ENCODE data around the gene ABTB2.

Gene ABTB2

DNA sequence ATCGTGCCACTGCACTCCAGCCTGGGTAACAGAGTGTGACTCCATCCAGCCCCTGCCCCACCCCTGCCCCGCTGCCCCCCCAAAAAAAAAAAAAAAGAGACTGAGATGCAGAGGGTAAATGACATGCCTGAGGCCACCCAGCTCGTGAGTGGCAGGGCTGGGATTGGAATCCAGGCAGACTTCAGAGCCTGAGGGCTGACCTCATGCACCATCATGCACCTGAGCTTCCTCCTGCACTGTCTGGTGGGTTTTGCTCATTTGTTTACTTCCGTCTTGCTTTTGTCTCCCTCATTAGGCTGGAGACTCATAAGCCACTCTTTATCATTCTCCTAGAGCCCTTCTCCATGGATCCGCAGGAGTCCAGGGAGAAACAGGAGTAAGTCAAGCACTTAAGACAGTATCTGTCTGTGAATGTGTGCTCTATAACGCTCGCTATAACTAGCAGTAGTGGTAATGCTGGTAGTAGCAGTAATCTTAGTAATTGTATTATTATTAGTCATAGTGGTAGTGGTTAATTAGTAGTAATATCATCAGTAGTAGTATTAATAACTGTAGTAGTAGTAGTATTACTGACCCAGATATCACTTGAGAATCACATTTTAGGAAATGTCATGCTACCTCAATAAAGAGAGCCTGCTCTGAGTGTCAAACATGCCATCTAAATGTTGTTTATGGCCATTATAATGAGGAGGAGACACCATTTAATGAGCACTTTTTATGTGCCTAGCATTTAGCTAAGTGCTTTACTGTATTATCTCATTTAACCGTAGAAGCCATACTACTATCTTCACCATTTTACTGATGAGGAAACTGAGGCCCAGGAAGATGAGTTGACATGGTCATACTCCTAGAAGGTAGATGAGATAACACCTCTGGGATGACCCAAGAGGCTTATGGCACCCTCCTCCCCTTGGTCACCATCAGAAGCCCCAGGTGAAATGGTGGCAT, 167.3 kb downstream of the ABTB2 start:
- TF ChIP-seq, protein P1, sequence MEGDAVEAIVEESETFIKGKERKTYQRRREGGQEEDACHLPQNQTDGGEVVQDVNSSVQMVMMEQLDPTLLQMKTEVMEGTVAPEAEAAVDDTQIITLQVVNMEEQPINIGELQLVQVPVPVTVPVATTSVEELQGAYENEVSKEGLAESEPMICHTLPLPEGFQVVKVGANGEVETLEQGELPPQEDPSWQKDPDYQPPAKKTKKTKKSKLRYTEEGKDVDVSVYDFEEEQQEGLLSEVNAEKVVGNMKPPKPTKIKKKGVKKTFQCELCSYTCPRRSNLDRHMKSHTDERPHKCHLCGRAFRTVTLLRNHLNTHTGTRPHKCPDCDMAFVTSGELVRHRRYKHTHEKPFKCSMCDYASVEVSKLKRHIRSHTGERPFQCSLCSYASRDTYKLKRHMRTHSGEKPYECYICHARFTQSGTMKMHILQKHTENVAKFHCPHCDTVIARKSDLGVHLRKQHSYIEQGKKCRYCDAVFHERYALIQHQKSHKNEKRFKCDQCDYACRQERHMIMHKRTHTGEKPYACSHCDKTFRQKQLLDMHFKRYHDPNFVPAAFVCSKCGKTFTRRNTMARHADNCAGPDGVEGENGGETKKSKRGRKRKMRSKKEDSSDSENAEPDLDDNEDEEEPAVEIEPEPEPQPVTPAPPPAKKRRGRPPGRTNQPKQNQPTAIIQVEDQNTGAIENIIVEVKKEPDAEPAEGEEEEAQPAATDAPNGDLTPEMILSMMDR (conservative IDR thresholded peaks at IDR 0.05; ENCODE audit: control insufficient read depth, insufficient read depth, low read depth, low read length): no peak
- DNase-seq (ENCODE audit: low read depth): no peak
- H3K4me3 ChIP-seq (ENCODE audit: control insufficient read depth, low read depth, low read length): no peak overlapping the region

- H3K4me3 ChIP-seq (ENCODE audit: control insufficient read depth, low read depth, low read length): no peak overlapping the region
- TF ChIP-seq, protein P1 (conservative IDR thresholded peaks at IDR 0.05; ENCODE audit: control insufficient read depth, insufficient read depth, low read depth, low read length): no peak
- no peak for DNase-seq (ENCODE audit: low read depth)
Measured at GRCh38 chr11:34189191-34189590, 168.6 kb downstream of the ABTB2 start.

- DNase-seq (ENCODE audit: low read depth): no peak
- TF ChIP-seq, protein P1 (conservative IDR thresholded peaks at IDR 0.05; ENCODE audit: control insufficient read depth, insufficient read depth, low read depth, low read length): no peak
- H3K4me3 ChIP-seq (ENCODE audit: control insufficient read depth, low read depth, low read length): no peak overlapping the region
Measured at GRCh38 chr11:34188181-34188580, 169.6 kb downstream of the ABTB2 start.

GRCh38 chr11:34185926-34186841, 171.6 kb downstream of the ABTB2 start:
- no peak for DNase-seq (ENCODE audit: low read depth)
- TF ChIP-seq, protein P1 (conservative IDR thresholded peaks at IDR 0.05; ENCODE audit: control insufficient read depth, insufficient read depth, low read depth, low read length): no peak
- H3K4me3 ChIP-seq (ENCODE audit: control insufficient read depth, low read depth, low read length): no peak overlapping the region

DNA sequence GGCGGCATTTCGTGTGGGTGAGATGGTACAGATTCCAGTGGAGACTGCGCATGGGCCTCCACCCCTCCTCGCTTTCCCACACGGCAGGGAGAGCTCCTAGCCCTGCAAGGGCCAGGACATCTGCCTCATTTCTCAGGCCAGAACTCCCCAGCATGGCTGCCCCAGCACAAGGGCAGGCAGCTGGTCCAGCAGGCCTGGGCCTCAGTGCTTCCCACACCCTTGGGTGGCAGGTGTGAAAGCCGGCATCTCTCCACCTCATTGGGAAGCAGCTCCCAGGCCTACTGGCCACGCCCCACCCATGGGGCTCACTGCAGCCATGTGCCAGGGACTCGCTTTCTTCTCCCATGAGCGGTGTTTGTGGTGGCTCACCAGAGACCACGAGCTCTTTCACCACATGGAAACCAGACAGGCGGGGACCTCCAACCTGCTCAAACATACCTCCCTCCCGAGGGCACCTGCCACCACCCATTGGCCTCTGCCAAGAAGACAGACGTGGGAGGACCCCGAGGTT, 173.2 kb downstream of the ABTB2 start:
- TF ChIP-seq, protein P1 (conservative IDR thresholded peaks at IDR 0.05; ENCODE audit: control insufficient read depth, insufficient read depth, low read depth, low read length): no peak
- no peak for DNase-seq (ENCODE audit: low read depth)
- no peak overlapping the region for H3K4me3 ChIP-seq (ENCODE audit: control insufficient read depth, low read depth, low read length)

DNA sequence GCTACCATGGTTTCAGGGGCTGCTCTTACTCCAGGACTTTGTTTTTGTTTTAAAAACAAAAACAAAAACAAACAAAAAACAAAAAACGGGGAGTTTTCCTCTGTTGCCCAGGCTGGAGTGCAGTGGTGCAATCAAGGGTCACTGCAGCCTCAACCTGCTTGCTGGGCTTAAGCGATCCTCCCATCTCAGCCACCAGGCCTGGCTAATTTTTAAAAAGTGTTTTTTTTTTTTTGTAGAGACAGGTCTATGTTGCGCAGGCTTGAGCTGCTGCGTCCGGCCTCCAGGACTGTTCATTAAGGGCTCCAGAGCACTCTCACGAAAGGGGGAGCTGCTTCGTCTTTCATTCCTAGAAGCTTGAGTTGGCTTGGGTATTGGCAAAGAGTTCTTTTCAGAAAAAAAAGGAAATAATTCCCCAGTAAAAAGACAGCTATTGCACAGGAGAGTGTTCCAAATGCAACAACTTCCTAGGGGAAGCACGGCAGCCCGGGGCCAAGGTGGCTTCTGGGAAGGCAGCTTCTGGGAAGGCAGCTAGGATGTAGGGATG, 173.9 kb downstream of the ABTB2 start:
- DNase-seq (ENCODE audit: low read depth): no peak
- no peak overlapping the region for H3K4me3 ChIP-seq (ENCODE audit: control insufficient read depth, low read depth, low read length)
- TF ChIP-seq, protein P1 (conservative IDR thresholded peaks at IDR 0.05; ENCODE audit: control insufficient read depth, insufficient read depth, low read depth, low read length): no peak
